CD4-positive, alpha-beta memory T cell (primary cell): ENCODE results near the gene ZBTB38. TPM values are rescaled to one million over a fixed set of nuclear protein-coding genes. Genes with fewer than 3 reads are reported as not detected.
A peak's percentile ranks its signal among the peaks of the same experiment; 100 is the strongest.

ENCODE experiments used
- CTCF ChIA-PET: fragments of 350-600 bp; sonication (Branson Sonifier 250); formaldehyde crosslinking; loops from one replicate; lab custom pipeline; 2021; ENCODE audit warnings: inconsistent platforms; ENCODE audit not compliant: partially characterized antibody; lab: Charles Lee
- POLR2A ChIA-PET: fragments of 350-600 bp; sonication (Branson Sonifier 250); formaldehyde crosslinking; loops from one replicate; lab custom pipeline; 2021; ENCODE audit not compliant: partially characterized antibody; lab: Charles Lee
- DNase-seq, 5 donors: peaks; one replicate each; pipeline versions ENCODE4 v3.0.0 to v3.0.0-alpha.2; 2020 to 2022; ENCODE audit warnings: mixed read lengths in 1 of 5
- H3K27ac ChIP-seq: one replicate; pipeline ENCODE4 v1.7.0; 2013; ENCODE audit warnings: low read depth, low read length
- H3K27me3 ChIP-seq: 2 replicates; pipeline ENCODE4 v1.7.0; 2013; ENCODE audit warnings: mild to moderate bottlenecking, low read length, moderate library complexity; ENCODE audit not compliant: insufficient read depth
- H3K36me3 ChIP-seq: 2 replicates; pipeline ENCODE4 v1.7.0; 2013; ENCODE audit warnings: mild to moderate bottlenecking, low read length, moderate library complexity; ENCODE audit not compliant: insufficient read depth
- H3K4me1 ChIP-seq: 2 replicates; pipeline ENCODE4 v1.7.0; 2013; ENCODE audit warnings: mild to moderate bottlenecking, low read length, moderate library complexity; ENCODE audit not compliant: insufficient read depth
- H3K4me3 ChIP-seq, 2 donors: one replicate each; pipeline ENCODE4 v1.7.0; 2013; ENCODE audit warnings: low read length in 2 of 2, mild to moderate bottlenecking in 1 of 2
- H3K9me3 ChIP-seq, 2 donors: one replicate each; pipeline ENCODE4 v1.7.0; 2013; ENCODE audit warnings: low read length in 2 of 2, control low read depth in 1 of 2; ENCODE audit not compliant: control insufficient read depth in 1 of 2
- H3K27ac Mint-ChIP-seq, 7 donors: one replicate each; pipeline ENCODE4 v1.8.0; 2020 to 2021; ENCODE audit warnings: mixed read lengths in 7 of 7, mild to moderate bottlenecking in 6 of 7, inconsistent platforms in 3 of 7, moderate library complexity in 3 of 7
- H3K27me3 Mint-ChIP-seq, 2 donors: one replicate each; pipeline ENCODE4 v1.8.0; 2020 to 2021; ENCODE audit warnings: mixed read lengths in 2 of 2
- H3K36me3 Mint-ChIP-seq, 2 donors: one replicate each; pipeline ENCODE4 v1.8.0; 2020 to 2021; ENCODE audit warnings: mixed read lengths in 2 of 2, inconsistent platforms in 1 of 2, mild to moderate bottlenecking in 1 of 2
- H3K4me1 Mint-ChIP-seq, 4 donors: one replicate each; pipeline ENCODE4 v1.8.0; 2020 to 2021; ENCODE audit warnings: mixed read lengths in 4 of 4, mild to moderate bottlenecking in 1 of 4
- H3K4me3 Mint-ChIP-seq, 8 donors: one replicate each; pipeline ENCODE4 v1.8.0; 2020 to 2021; ENCODE audit warnings: mixed read lengths in 8 of 8, mild to moderate bottlenecking in 7 of 8, moderate library complexity in 6 of 8, inconsistent platforms in 3 of 8
- H3K9me3 Mint-ChIP-seq, 8 donors: one replicate each; pipeline ENCODE4 v1.8.0; 2020 to 2021; ENCODE audit warnings: mixed read lengths in 8 of 8, mild to moderate bottlenecking in 5 of 8, inconsistent platforms in 3 of 8, moderate library complexity in 1 of 8
- intact Hi-C: fragments of 100-400 bp; cut with micrococcal nuclease; formaldehyde crosslinking; loops from one replicate; pipeline ENCODE4 v1.15.1; 2023
- polyA plus RNA-seq, 2 donors: library from polyadenylated mRNA; unstranded; fragments of 300-500 nt; fragmentation: Illumina TruSeq; gene quantifications; one replicate each; pipeline ENCODE4 v1.2.3, GENCODE V29; 2021
- total RNA-seq, 2 experiments: library from RNA; stranded (reverse); gene quantifications; one replicate each; pipeline ENCODE4 v1.2.3, GENCODE V29; 2021

Gene ZBTB38
- total and polyA plus RNA-seq, 4 experiments from 2014 or later = 44.1 to 103 (median 87.2) TPM

DNA sequence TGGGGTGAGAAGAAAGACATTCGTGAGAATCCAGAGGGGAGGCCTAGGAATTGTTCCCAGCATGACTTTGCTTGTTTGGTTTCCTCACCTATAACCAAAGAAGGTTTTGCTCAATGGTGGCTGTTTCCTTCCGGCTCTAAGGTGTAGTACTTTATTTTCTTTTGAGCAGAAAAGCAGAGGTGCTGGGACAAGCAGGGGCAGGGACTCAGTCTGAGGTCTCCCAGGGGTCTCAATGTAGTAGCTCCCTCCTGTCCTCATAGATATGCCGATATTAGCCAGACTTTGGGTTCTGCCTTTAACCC lies 41.6 kb downstream of the ZBTB38 start:
- Mint-ChIP-seq H3K27me3 (no peaks in the 10 kb centered on the region), H3K36me3 (peaks cover 44 to 59% of the 10 kb centered on the region in 2 donors), H3K9me3 (no peaks in the 10 kb centered on the region), H3K4me3 (peak overlapping the region in 7 of 8 donors; percentile 30 to 83 (median 47)), H3K4me1 (peaks cover 64 to 89% (median 76%) of the 10 kb centered on the region in 4 donors), H3K27ac (peak overlapping the region; percentile 87 to 100 (median 99))
- H3K27ac ChIP-seq = peak overlapping the region; percentile 77
- ChIA-PET POLR2A (interaction anchor here (1.1 to 9.8 kb wide), 8 partner anchors 7 to 178 kb away, joined by 3 to 140 read pairs (median 11); partner anchors contain the start of genes PXYLP1 and RASA2), CTCF (interaction anchor here (0.6 to 4.6 kb wide), 5 partner anchors 24 to 98 kb away, joined by 3 to 19 read pairs (median 5); no protein-coding TSS in a partner anchor)
- no peaks in the 10 kb centered on the region for H3K27me3 ChIP-seq
- H3K4me1 ChIP-seq = peaks cover 87% of the 10 kb centered on the region
- intact Hi-C loops = loop anchor here (2.0 to 5.0 kb wide), 3 partner anchors 39 to 467 kb away; partner anchors contain the start of genes ATP1B3 and RASA2
- no peaks in the 10 kb centered on the region for H3K9me3 ChIP-seq
- peak in 1 of 5 donors; percentile 18 for DNase-seq
- H3K4me3 ChIP-seq = no peak overlapping the region
- peaks cover 11% of the 10 kb centered on the region for H3K36me3 ChIP-seq

DNA sequence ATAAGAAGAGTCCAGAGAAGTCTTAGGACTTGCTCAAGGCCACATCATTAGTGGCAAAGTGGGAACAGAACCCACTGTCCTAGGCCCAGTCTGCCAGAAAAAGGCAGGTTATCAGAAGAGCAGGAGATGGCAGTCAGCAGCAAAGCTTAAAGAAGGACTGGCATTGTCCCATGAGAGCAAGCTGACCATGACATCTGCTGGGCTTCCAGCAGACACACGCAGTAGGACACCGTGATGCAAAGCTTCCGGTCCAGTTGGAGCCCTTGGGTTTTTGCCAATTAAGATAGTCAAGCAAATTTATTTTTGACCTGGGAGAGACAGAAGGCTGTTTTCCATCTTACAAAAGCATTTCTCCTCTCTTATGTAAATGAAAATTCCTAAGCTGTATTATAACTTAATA lies 42.1 kb downstream of the ZBTB38 start:
- POLR2A ChIA-PET = interaction anchor here (0.8 to 9.8 kb wide), 12 partner anchors 7 to 179 kb away, joined by 3 to 140 read pairs (median 4); partner anchors contain the start of genes PXYLP1 and RASA2
- Histone ChIP-seq H3K27me3 (no peaks in the 10 kb centered on the region), H3K9me3 (no peaks in the 10 kb centered on the region), H3K4me1 (peaks cover 87% of the 10 kb centered on the region), H3K4me3 (peak overlapping the region in 1 of 2 donors; percentile 22), H3K27ac (peak overlapping the region; percentile 77), H3K36me3 (peaks cover 14% of the 10 kb centered on the region)
- peak overlapping the region; percentile 87 to 100 (median 99) for H3K27ac Mint-ChIP-seq
- peak overlapping the region in 6 of 8 donors; percentile 10 to 90 (median 38) for H3K4me3 Mint-ChIP-seq
- peaks cover 42 to 57% of the 10 kb centered on the region in 2 donors for H3K36me3 Mint-ChIP-seq
- H3K4me1 Mint-ChIP-seq = peaks cover 66 to 90% (median 76%) of the 10 kb centered on the region in 4 donors
- H3K27me3 Mint-ChIP-seq = no peaks in the 10 kb centered on the region
- no peaks in the 10 kb centered on the region for H3K9me3 Mint-ChIP-seq
- CTCF ChIA-PET = interaction anchor here (1.0 to 4.6 kb wide), 6 partner anchors 8 to 49 kb away, joined by 3 to 19 read pairs (median 5); no protein-coding TSS in a partner anchor
- intact Hi-C loops = loop anchor here (2.0 to 5.0 kb wide), 3 partner anchors 40 to 467 kb away; partner anchors contain the start of genes ATP1B3 and RASA2
- DNase-seq = no peak

DNA sequence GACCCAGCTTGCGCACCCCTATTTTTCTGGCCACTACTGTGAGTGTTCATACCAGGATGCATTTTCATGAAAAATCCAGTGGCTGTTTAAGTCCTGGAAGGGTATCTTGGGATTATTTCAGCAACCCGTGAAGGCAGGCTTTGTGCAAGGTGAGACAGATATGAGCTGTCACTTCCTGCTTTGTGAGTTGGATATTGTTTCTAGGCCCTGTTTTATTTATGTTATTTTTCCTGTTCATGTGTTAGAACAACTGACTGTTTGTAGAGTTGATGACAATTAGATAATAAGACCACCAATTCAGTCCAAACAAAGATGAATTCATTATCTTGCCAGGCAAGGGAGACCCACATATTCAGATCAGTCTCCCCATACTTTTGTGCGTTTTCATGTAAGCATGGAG lies 42.5 kb downstream of the ZBTB38 start:
- peak in 2 of 5 donors; percentile 21 to 37 for DNase-seq
- CTCF ChIA-PET = interaction anchor here (1.0 to 4.6 kb wide), 7 partner anchors 8 to 179 kb away, joined by 3 to 19 read pairs (median 5); partner anchors contain the start of gene PXYLP1
- no peaks in the 10 kb centered on the region for H3K27me3 ChIP-seq
- H3K4me3 Mint-ChIP-seq = peak overlapping the region; percentile 13 to 90 (median 84)
- no peaks in the 10 kb centered on the region for H3K27me3 Mint-ChIP-seq
- H3K4me1 Mint-ChIP-seq = peaks cover 63 to 90% (median 75%) of the 10 kb centered on the region in 4 donors
- H3K9me3 Mint-ChIP-seq = no peaks in the 10 kb centered on the region
- H3K4me3 ChIP-seq = peak overlapping the region in 1 of 2 donors; percentile 9
- H3K4me1 ChIP-seq = peaks cover 85% of the 10 kb centered on the region
- intact Hi-C loops = loop anchor here (1.0 to 5.0 kb wide), 4 partner anchors 30 to 466 kb away; partner anchors contain the start of genes ATP1B3 and RASA2
- peaks cover 13% of the 10 kb centered on the region for H3K36me3 ChIP-seq
- H3K9me3 ChIP-seq = no peaks in the 10 kb centered on the region
- peak overlapping the region; percentile 94 to 100 (median 99) for H3K27ac Mint-ChIP-seq
- H3K27ac ChIP-seq = peak overlapping the region; percentile 77
- POLR2A ChIA-PET = interaction anchor here (0.8 to 9.8 kb wide), 13 partner anchors 8 to 179 kb away, joined by 3 to 140 read pairs (median 5); partner anchors contain the start of genes PXYLP1 and RASA2
- H3K36me3 Mint-ChIP-seq = peaks cover 41 to 53% of the 10 kb centered on the region in 2 donors

DNA sequence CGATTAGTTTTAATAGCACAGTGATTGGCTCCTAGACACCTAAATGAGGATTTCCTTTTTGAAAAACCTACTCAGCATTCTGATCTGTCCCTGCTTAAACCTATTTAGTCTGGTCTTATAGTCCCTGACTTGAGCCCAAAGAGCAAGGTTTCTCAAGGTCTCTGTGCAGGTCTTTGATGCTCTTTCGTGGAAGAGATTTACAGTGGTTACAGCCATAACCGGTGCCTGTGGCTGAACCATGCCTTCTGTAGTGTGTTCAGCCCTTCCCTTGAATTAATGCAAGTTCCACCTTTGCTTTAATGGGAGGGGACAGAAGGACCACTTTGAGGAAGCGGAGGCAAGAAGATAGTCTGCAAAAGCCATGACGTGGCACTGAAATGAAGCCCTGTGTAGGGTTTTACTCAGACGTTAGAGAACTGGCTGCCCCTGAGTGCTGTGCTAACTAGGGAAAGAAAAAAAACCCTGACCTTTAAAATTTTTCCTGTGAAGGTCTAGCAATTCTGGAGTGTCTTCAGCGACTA lies 43.0 kb downstream of the ZBTB38 start:
- H3K36me3 ChIP-seq = peaks cover 10% of the 10 kb centered on the region
- H3K4me3 ChIP-seq = peak overlapping the region in 1 of 2 donors; percentile 9
- Mint-ChIP-seq H3K27ac (peak overlapping the region; percentile 94 to 100 (median 99)), H3K27me3 (no peaks in the 10 kb centered on the region), H3K4me3 (peak overlapping the region; percentile 39 to 90 (median 84)), H3K9me3 (no peaks in the 10 kb centered on the region), H3K36me3 (peaks cover 38 to 50% of the 10 kb centered on the region in 2 donors), H3K4me1 (peaks cover 60 to 90% (median 73%) of the 10 kb centered on the region in 4 donors)
- H3K9me3 ChIP-seq = no peaks in the 10 kb centered on the region
- intact Hi-C loops = loop anchor here (1.0 to 5.0 kb wide), 4 partner anchors 30 to 466 kb away; partner anchors contain the start of genes ATP1B3 and RASA2
- CTCF ChIA-PET = interaction anchor here (0.8 to 4.6 kb wide), 14 partner anchors 7 to 180 kb away, joined by 3 to 19 read pairs (median 5); partner anchors contain the start of gene PXYLP1
- DNase-seq = peak; percentile 37 to 64 (median 49)
- no peaks in the 10 kb centered on the region for H3K27me3 ChIP-seq
- POLR2A ChIA-PET = interaction anchor here (0.6 to 9.8 kb wide), 18 partner anchors 8 to 180 kb away, joined by 3 to 140 read pairs (median 10); partner anchors contain the start of genes PXYLP1 and RASA2
- peaks cover 81% of the 10 kb centered on the region for H3K4me1 ChIP-seq
- H3K27ac ChIP-seq = peak overlapping the region; percentile 77

DNA sequence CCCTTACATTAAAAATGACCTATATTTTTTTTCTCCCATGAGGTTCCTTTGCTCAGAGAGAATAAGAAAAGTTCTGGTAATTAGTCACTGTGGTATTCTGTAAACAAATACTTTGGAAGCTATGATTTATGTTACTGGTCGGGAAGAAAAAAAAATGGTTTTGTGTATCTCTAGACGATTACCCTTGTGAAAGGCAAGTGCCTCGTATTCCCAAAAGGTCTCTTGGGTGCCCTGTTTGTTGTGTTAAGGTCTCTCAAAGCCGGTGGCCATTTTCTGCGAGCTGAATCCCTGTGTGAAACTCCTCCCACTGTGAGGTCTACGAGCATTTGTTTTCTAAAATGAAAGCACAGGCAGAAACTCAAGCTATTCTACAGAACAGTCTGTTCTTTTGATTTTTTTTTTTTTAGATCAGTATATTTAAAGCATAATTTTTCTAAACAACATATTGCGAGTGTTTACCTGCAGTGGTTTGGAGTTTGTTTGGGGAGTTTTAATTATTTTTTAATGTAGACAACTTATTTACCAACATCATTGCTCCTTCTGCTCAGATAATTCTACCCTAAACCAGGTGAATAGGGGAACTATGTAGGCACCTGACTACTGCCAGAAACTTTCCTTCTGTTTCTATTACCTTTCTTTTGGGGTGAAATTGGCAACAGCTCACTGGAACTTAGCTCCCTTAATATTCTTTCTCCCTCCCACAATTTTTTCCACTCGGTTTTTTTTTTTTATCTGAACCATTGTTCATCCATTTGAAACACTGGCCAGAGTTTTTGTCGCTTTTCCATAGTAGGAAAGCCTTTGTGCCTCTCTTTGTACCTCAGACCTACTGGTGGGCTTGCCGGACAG lies 44.0 kb downstream of the ZBTB38 start:
- Histone ChIP-seq H3K9me3 (no peaks in the 10 kb centered on the region), H3K27ac (peak overlapping the region; percentile 77), H3K27me3 (no peaks in the 10 kb centered on the region), H3K36me3 (peaks cover 12% of the 10 kb centered on the region), H3K4me1 (peaks cover 71% of the 10 kb centered on the region), H3K4me3 (peak overlapping the region in 1 of 2 donors; percentile 21)
- H3K4me1 Mint-ChIP-seq = peaks cover 57 to 85% (median 73%) of the 10 kb centered on the region in 4 donors
- intact Hi-C loops = loop anchor here (1.0 to 5.0 kb wide), 3 partner anchors 10 to 465 kb away; partner anchors contain the start of genes ATP1B3 and RASA2
- H3K27me3 Mint-ChIP-seq = no peaks in the 10 kb centered on the region
- H3K4me3 Mint-ChIP-seq = peak overlapping the region; percentile 67 to 90 (median 86)
- H3K36me3 Mint-ChIP-seq = peaks cover 41 to 50% of the 10 kb centered on the region in 2 donors
- ChIA-PET POLR2A (interaction anchor here (0.6 to 9.8 kb wide), 26 partner anchors 9 to 385 kb away, joined by 3 to 140 read pairs (median 6); partner anchors contain the start of genes PXYLP1 and RASA2), CTCF (interaction anchor here (0.8 to 4.6 kb wide), 17 partner anchors 9 to 110 kb away, joined by 3 to 19 read pairs (median 6); no protein-coding TSS in a partner anchor)
- DNase-seq = peak; percentile 66 to 76 (median 72)
- no peaks in the 10 kb centered on the region for H3K9me3 Mint-ChIP-seq
- H3K27ac Mint-ChIP-seq = peak overlapping the region; percentile 94 to 100 (median 99)

DNA sequence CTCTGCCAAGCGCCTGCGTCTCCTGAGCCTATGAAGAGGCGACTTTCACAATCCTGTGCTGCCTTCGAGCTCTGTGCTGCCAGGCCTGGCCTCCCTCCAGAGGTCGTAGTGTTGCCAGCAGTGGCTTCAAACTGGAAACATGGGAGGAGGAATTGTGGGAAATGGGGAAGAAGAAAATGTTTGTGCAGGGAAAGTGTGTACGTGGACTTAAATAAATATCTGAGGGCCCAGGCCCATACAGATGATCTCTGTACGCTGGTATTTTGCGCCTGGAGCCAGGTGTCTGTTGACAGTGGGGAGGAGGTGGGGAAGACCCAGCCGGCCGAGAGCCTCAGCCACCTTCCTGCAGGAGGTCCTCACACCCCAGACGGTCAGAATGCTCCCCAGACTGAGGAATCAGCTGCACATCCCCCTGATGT lies 44.6 kb downstream of the ZBTB38 start:
- Mint-ChIP-seq H3K4me3 (peak overlapping the region in 7 of 8 donors; percentile 81 to 90 (median 84)), H3K4me1 (peaks cover 59 to 86% (median 71%) of the 10 kb centered on the region in 4 donors), H3K27ac (peak overlapping the region; percentile 94 to 100 (median 99)), H3K27me3 (no peaks in the 10 kb centered on the region), H3K36me3 (peaks cover 42 to 49% of the 10 kb centered on the region in 2 donors), H3K9me3 (no peaks in the 10 kb centered on the region)
- intact Hi-C loops = loop anchor here (1.0 to 5.0 kb wide), 3 partner anchors 11 to 464 kb away; partner anchors contain the start of genes ATP1B3 and RASA2
- peak overlapping the region; percentile 8 to 21 for H3K4me3 ChIP-seq
- ChIA-PET CTCF (interaction anchor here (1.0 to 4.6 kb wide), 16 partner anchors 9 to 110 kb away, joined by 3 to 19 read pairs (median 7); no protein-coding TSS in a partner anchor), POLR2A (interaction anchor here (0.8 to 9.8 kb wide), 25 partner anchors 10 to 384 kb away, joined by 3 to 140 read pairs (median 6); partner anchors contain the start of genes PXYLP1 and RASA2)
- no peaks in the 10 kb centered on the region for H3K9me3 ChIP-seq
- DNase-seq = no peak
- H3K36me3 ChIP-seq = peaks cover 12% of the 10 kb centered on the region
- peak overlapping the region; percentile 77 for H3K27ac ChIP-seq
- H3K27me3 ChIP-seq = no peaks in the 10 kb centered on the region
- peaks cover 65% of the 10 kb centered on the region for H3K4me1 ChIP-seq
